Effector memory CD8-positive, alpha-beta T cell (primary cell): ENCODE results near the gene DRD4.
"Not testable (repeated sequence)": the region's sequence is repeated elsewhere in the genome, so short reads cannot be mapped to it uniquely, and the experiment has no call there.

ENCODE experiments used
- ATAC-seq: fragments of 150-1000 bp; cut with Tn5 transposase; replicated peaks from 2 replicates; pipeline ENCODE4 v1.10.0; 2021; ENCODE audit warnings: mild to moderate bottlenecking, moderate library complexity
- DNase-seq, 3 experiments: peaks; one replicate each; pipeline ENCODE4 v3.0.0; 2021
- H3K27ac Mint-ChIP-seq, 2 donors: one replicate each; pipeline ENCODE4 v1.8.0; 2022; ENCODE audit warnings: mild to moderate bottlenecking in 2 of 2, mixed read lengths in 2 of 2, moderate library complexity in 2 of 2
- H3K27me3 Mint-ChIP-seq, 2 donors: one replicate each; pipeline ENCODE4 v1.8.0; 2022; ENCODE audit warnings: mixed read lengths in 2 of 2
- H3K36me3 Mint-ChIP-seq: one replicate; pipeline ENCODE4 v1.8.0; 2022; ENCODE audit warnings: mild to moderate bottlenecking, moderate library complexity, mixed read lengths; ENCODE audit not compliant: insufficient read depth
- H3K4me1 Mint-ChIP-seq, 2 donors: one replicate each; pipeline ENCODE4 v1.8.0; 2022; ENCODE audit warnings: low read depth in 2 of 2, mixed read lengths in 2 of 2
- H3K4me3 Mint-ChIP-seq, 2 donors: one replicate each; pipeline ENCODE4 v1.8.0; 2022; ENCODE audit warnings: mild to moderate bottlenecking in 2 of 2, mixed read lengths in 2 of 2, moderate library complexity in 2 of 2
- H3K9me3 Mint-ChIP-seq, 2 donors: one replicate each; pipeline ENCODE4 v1.8.0; 2022; ENCODE audit warnings: mixed read lengths in 2 of 2

Gene DRD4

DNA sequence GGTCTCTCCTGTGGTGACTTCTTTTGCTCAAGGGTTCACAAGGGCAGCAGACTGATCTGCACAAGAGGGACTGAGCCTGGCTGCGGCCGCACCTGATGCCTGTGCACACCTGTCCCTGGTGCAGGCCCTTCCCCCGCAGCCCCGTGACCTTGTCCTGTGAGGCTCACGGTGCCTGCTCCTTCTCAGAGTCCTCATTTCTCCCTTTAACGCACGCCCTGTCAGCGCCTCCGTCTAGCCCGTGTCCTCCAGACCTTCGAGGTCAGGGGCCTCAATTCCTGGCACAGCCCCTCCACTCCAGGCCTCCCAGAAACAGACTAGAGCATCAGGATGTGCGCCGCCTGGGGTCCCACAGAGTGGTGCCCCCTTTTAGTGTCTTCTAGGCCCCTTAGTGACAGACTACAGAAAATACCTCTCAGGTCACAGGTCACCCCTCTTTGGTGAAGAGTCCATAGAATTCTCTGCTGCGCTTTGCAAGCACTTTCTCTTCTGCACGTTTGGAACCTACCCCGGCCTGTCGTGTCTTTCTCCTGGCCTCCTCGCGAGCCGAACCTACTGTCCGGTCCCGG lies 1.0 kb upstream of the DRD4 start:
- Mint-ChIP-seq H3K27me3 (peaks cover 13 to 38% of the 10 kb centered on the region in 2 donors), H3K27ac (no peak overlapping the region)
- no peak for ATAC-seq

DNA sequence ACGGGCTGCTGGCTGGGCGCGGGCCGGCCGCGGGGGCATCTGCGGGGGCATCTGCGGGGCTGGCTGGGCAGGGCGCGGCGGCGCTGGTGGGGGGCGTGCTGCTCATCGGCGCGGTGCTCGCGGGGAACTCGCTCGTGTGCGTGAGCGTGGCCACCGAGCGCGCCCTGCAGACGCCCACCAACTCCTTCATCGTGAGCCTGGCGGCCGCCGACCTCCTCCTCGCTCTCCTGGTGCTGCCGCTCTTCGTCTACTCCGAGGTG lies 194 bp downstream of the DRD4 start:
- Mint-ChIP-seq H3K4me3 (peak overlapping the region; percentile 57 to 58), H3K4me1 (peaks cover 11 to 15% of the 10 kb centered on the region in 2 donors), H3K36me3 (no peaks in the 10 kb centered on the region), H3K9me3 (no peaks in the 10 kb centered on the region), H3K27ac (no peak overlapping the region), H3K27me3 (peaks cover 13 to 38% of the 10 kb centered on the region in 2 donors)
- DNase-seq = no peak
- ATAC-seq = peak; percentile 13

More for the DNA sequence above, 1.0 kb upstream of the DRD4 start:
- DNase-seq = no peak
- Mint-ChIP-seq H3K9me3 (no peaks in the 10 kb centered on the region), H3K36me3 (no peaks in the 10 kb centered on the region), H3K4me1 (peaks cover 11 to 15% of the 10 kb centered on the region in 2 donors), H3K4me3 (peak overlapping the region in 1 of 2 donors; percentile 4)

GRCh38 chr11:637593-638521 lies 788 bp downstream of the DRD4 start:
- peaks cover 11 to 15% of the 10 kb centered on the region in 2 donors for H3K4me1 Mint-ChIP-seq
- no peaks in the 10 kb centered on the region for H3K9me3 Mint-ChIP-seq
- peaks cover 6% of the 10 kb centered on the region for H3K36me3 Mint-ChIP-seq
- peak overlapping the region; percentile 57 to 58 for H3K4me3 Mint-ChIP-seq
- DNase-seq (no peak), ATAC-seq (no peak)
- H3K27ac Mint-ChIP-seq = no peak overlapping the region
- H3K27me3 Mint-ChIP-seq = peaks cover 13 to 38% of the 10 kb centered on the region in 2 donors

GRCh38 chr11:638631-639331 lies 1.7 kb downstream of the DRD4 start:
- no peak for ATAC-seq

DNA sequence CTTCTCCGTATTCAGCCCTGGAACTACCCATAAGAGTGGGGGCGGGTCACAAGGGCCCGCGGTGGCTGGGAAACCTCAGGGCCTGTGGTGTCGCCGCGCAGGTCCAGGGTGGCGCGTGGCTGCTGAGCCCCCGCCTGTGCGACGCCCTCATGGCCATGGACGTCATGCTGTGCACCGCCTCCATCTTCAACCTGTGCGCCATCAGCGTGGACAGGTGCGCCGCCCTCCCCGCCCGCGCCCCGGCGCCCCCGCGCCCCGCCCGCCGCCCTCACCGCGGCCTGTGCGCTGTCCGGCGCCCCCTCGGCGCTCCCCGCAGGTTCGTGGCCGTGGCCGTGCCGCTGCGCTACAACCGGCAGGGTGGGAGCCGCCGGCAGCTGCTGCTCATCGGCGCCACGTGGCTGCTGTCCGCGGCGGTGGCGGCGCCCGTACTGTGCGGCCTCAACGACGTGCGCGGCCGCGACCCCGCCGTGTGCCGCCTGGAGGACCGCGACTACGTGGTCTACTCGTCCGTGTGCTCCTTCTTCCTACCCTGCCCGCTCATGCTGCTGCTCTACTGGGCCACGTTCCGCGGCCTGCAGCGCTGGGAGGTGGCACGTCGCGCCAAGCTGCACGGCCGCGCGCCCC lies 2.4 kb downstream of the DRD4 start:
- no peak overlapping the region for H3K27ac Mint-ChIP-seq
- peaks cover 13 to 38% of the 10 kb centered on the region in 2 donors for H3K27me3 Mint-ChIP-seq
- no peaks in the 10 kb centered on the region for H3K9me3 Mint-ChIP-seq
- H3K36me3 Mint-ChIP-seq = peaks cover 6% of the 10 kb centered on the region
- peaks cover 11 to 15% of the 10 kb centered on the region in 2 donors for H3K4me1 Mint-ChIP-seq
- ATAC-seq (peak; percentile 22), DNase-seq (no peak)
- H3K4me3 Mint-ChIP-seq = no peak overlapping the region

More at GRCh38 chr11:638631-639331, 1.7 kb downstream of the DRD4 start:
- H3K36me3 Mint-ChIP-seq = peaks cover 6% of the 10 kb centered on the region
- peaks cover 11 to 15% of the 10 kb centered on the region in 2 donors for H3K4me1 Mint-ChIP-seq
- no peak for DNase-seq
- peak overlapping the region in 1 of 2 donors; percentile 41 for H3K27ac Mint-ChIP-seq
- H3K4me3 Mint-ChIP-seq = peak overlapping the region in 1 of 2 donors; percentile 62
- H3K27me3 Mint-ChIP-seq = peaks cover 13 to 38% of the 10 kb centered on the region in 2 donors
- H3K9me3 Mint-ChIP-seq = no peaks in the 10 kb centered on the region

- H3K4me1 Mint-ChIP-seq = peaks cover 11 to 15% of the 10 kb centered on the region in 2 donors
- H3K36me3 Mint-ChIP-seq = peaks cover 9% of the 10 kb centered on the region
- H3K27ac Mint-ChIP-seq = no peak overlapping the region
- DNase-seq (no peak), ATAC-seq (peak; percentile 27)
- H3K4me3 Mint-ChIP-seq = peak overlapping the region; percentile 41 to 64
- H3K27me3 Mint-ChIP-seq = peaks cover 13 to 38% of the 10 kb centered on the region in 2 donors
- H3K9me3 Mint-ChIP-seq = no peaks in the 10 kb centered on the region
Observed at GRCh38 chr11:640021-640706, 3.1 kb downstream of the DRD4 start.

DNA sequence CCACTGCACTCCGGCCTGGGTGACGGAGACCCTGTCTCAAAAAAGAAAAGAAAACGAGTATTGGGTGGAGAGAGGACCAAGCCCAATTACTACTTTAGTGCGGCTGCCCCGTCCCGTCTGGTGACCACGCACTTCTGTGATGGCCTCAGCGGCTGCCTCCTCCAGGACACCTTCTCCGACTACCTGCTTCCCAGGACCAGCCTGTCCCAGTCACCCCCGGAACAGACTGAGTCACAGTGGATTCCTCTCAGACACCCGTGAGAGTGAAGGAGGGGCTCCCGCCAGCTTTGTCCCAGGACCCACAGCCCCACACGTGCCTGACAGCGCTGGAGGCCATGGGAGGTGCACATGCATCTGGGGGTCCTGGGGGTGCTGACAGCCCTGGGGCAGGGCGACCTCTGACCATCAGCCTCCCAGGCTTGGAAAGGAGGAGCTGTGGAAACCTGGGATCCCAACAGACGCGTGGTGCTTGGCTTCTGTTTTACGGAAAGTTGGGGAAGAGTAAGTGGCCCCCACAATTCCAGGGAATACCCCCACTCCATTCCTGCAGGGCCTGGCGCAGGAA lies 4.8 kb downstream of the DRD4 start:
- no peak for ATAC-seq
- DNase-seq = no peak
- Mint-ChIP-seq H3K4me3 (no peak overlapping the region), H3K36me3 (peaks cover 16% of the 10 kb centered on the region), H3K27me3 (peaks cover 13 to 27% of the 10 kb centered on the region in 2 donors), H3K27ac (no peak overlapping the region), H3K9me3 (no peaks in the 10 kb centered on the region), H3K4me1 (peaks cover 11 to 15% of the 10 kb centered on the region in 2 donors)

- H3K4me3 Mint-ChIP-seq = no peak overlapping the region
- H3K36me3 Mint-ChIP-seq = peaks cover 24% of the 10 kb centered on the region
- ATAC-seq (no peak), DNase-seq (no peak)
- H3K27ac Mint-ChIP-seq = peak overlapping the region in 1 of 2 donors; percentile 10
- peaks cover 6 to 15% of the 10 kb centered on the region in 2 donors for H3K27me3 Mint-ChIP-seq
- no peaks in the 10 kb centered on the region for H3K9me3 Mint-ChIP-seq
- peaks cover 6 to 10% of the 10 kb centered on the region in 2 donors for H3K4me1 Mint-ChIP-seq
Observed at GRCh38 chr11:643366-643765, 6.3 kb downstream of the DRD4 start.

- ATAC-seq (no peak), DNase-seq (no peak)
- Mint-ChIP-seq H3K36me3 (peaks cover 25% of the 10 kb centered on the region), H3K27me3 (peaks cover 0 to 10% of the 10 kb centered on the region in 2 donors), H3K9me3 (no peaks in the 10 kb centered on the region), H3K4me3 (no peak overlapping the region), H3K27ac (no peak overlapping the region), H3K4me1 (peaks cover 2 to 5% of the 10 kb centered on the region in 2 donors)
Observed at GRCh38 chr11:643849-644738, 7.0 kb downstream of the DRD4 start.

DNA sequence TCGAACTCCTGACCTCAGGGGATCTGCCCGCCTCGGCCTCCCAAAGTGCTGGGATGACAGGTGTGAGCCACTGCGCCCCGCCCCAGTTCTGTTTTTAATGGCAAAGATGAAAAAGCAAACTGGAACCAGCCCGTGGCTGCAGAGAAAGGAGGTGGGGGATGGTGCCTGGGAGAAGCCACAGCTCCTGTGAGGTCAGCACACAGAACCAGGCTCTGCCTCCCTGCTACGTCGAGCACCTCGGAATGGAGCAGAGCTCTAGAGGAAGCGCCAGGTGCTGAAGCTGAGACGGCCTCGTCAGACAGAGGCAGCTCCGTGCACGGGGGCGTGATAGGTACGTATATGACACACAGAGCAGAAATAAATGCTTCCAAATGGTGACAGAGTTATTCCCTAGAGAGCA lies 8.5 kb downstream of the DRD4 start:
- no peak overlapping the region for H3K4me3 Mint-ChIP-seq

GRCh38 chr11:646214-646613 lies 9.1 kb downstream of the DRD4 start:
- Mint-ChIP-seq H3K4me1 (no peaks in the 10 kb centered on the region), H3K9me3 (no peaks in the 10 kb centered on the region), H3K27ac (no peak overlapping the region), H3K36me3 (peaks cover 32% of the 10 kb centered on the region), H3K27me3 (no peaks in the 10 kb centered on the region), H3K4me3 (no peak overlapping the region)
- ATAC-seq (no peak), DNase-seq (no peak)

More for the DNA sequence above, 8.5 kb downstream of the DRD4 start:
- DNase-seq (no peak), ATAC-seq (no peak)
- H3K4me1 Mint-ChIP-seq = peaks cover 0 to 2% of the 10 kb centered on the region in 2 donors
- no peak overlapping the region for H3K27ac Mint-ChIP-seq
- no peaks in the 10 kb centered on the region for H3K9me3 Mint-ChIP-seq
- H3K36me3 Mint-ChIP-seq = peaks cover 32% of the 10 kb centered on the region
- peaks cover 0 to 3% of the 10 kb centered on the region in 2 donors for H3K27me3 Mint-ChIP-seq

GRCh38 chr11:647672-648158 lies 10.6 kb downstream of the DRD4 start:
- H3K9me3 Mint-ChIP-seq, H3K27ac Mint-ChIP-seq, H3K4me1 Mint-ChIP-seq, DNase-seq, H3K4me3 Mint-ChIP-seq, H3K27me3 Mint-ChIP-seq, ATAC-seq: not testable (repeated sequence)
- H3K36me3 Mint-ChIP-seq = peaks cover 27% of the 10 kb centered on the region
